NCI-H1105 (cell line): ENCODE measurements around the gene FNDC3B.

Experiments
- DNase-seq: peaks from one replicate; lab custom pipeline; 2025; lab: John Stamatoyannopoulos, UW

FNDC3B gene

GRCh38 chr3:172113710-172114109, 74.3 kb downstream of the FNDC3B start:
- no peak for DNase-seq

GRCh38 chr3:172115059-172115458, 75.7 kb downstream of the FNDC3B start:
- no peak for DNase-seq

GRCh38 chr3:172115787-172116186, 76.4 kb downstream of the FNDC3B start:
- no peak for DNase-seq

GRCh38 chr3:172118019-172118418, 78.6 kb downstream of the FNDC3B start:
- no peak for DNase-seq

GRCh38 chr3:172119266-172119969, 80.0 kb downstream of the FNDC3B start:
- DNase-seq, result no peak

- DNase-seq, result no peak
These were observed 81.5 kb downstream of the FNDC3B start for GRCh38 chr3:172120912-172121311.

GRCh38 chr3:172121981-172122380, 82.6 kb downstream of the FNDC3B start:
- no peak for DNase-seq

GRCh38 chr3:172124271-172124670, 84.9 kb downstream of the FNDC3B start:
- DNase-seq, result no peak

- DNase-seq, result no peak
These were observed 85.7 kb downstream of the FNDC3B start for GRCh38 chr3:172125053-172125452.

- DNase-seq, result no peak
These were observed 86.6 kb downstream of the FNDC3B start for GRCh38 chr3:172125963-172126457.

- DNase-seq, result no peak
These were observed 87.4 kb downstream of the FNDC3B start for GRCh38 chr3:172126741-172127140.

GRCh38 chr3:172127141-172127540, 87.8 kb downstream of the FNDC3B start:
- DNase-seq, result no peak

- no peak for DNase-seq
These were observed 88.7 kb downstream of the FNDC3B start for GRCh38 chr3:172127929-172128580.

- no peak for DNase-seq
These were observed 89.5 kb downstream of the FNDC3B start for GRCh38 chr3:172128858-172129257.

- no peak for DNase-seq
These were observed 90.1 kb downstream of the FNDC3B start for GRCh38 chr3:172129498-172129849.

GRCh38 chr3:172129850-172130716, 90.7 kb downstream of the FNDC3B start:
- no peak for DNase-seq

GRCh38 chr3:172130717-172131050, 91.3 kb downstream of the FNDC3B start:
- no peak for DNase-seq

- DNase-seq, result no peak
These were observed 92.4 kb downstream of the FNDC3B start for GRCh38 chr3:172131746-172132145.

GRCh38 chr3:172132159-172132586, 92.8 kb downstream of the FNDC3B start:
- DNase-seq, result no peak

GRCh38 chr3:172132721-172133311, 93.4 kb downstream of the FNDC3B start:
- no peak for DNase-seq

- DNase-seq, result no peak
These were observed 94.5 kb downstream of the FNDC3B start for GRCh38 chr3:172133838-172134237.

- no peak for DNase-seq
These were observed 95.0 kb downstream of the FNDC3B start for GRCh38 chr3:172134352-172134751.
